CD4-positive, alpha-beta T cell (primary cell): ENCODE measurements around the gene TNK2. TPM values are rescaled to one million over a fixed set of nuclear protein-coding genes. Genes with fewer than 3 reads are reported as not detected.

Source experiments
- ATAC-seq: fragments of 200-7000 bp; cut with Tn5 transposase; one replicate; pipeline ENCODE4 v1.10.0; 2022; ENCODE audit warnings: mild to moderate bottlenecking; ENCODE audit not compliant: poor library complexity
- CTCF ChIA-PET: fragments of 350-600 bp; sonication (Branson Sonifier 250); formaldehyde crosslinking; loops from one replicate; lab custom pipeline; 2021; ENCODE audit warnings: antibody characterized with exemption, inconsistent platforms; lab: Charles Lee
- POLR2A ChIA-PET: fragments of 350-600 bp; sonication (Branson Sonifier 250); formaldehyde crosslinking; loops from one replicate; lab custom pipeline; 2021; ENCODE audit warnings: antibody characterized with exemption, inconsistent platforms; lab: Charles Lee
- DNase-seq, 14 experiments: peaks; one replicate each; pipeline ENCODE4 v3.0.0-alpha.2; 2013 to 2020; ENCODE audit warnings: mixed read lengths in 2 of 14
- H3K27ac ChIP-seq, 2 donors: one replicate each; pipeline versions ENCODE4 v1.5.1 to v1.7.0; 2013; ENCODE audit warnings: low read length in 2 of 2, low read depth in 1 of 2, mild to moderate bottlenecking in 1 of 2
- H3K27me3 ChIP-seq, 2 experiments: 1 replicate in 1 of 2; 2 replicates in 1 of 2; pipeline versions ENCODE4 v1.6.1 to v1.7.0; 2013; ENCODE audit warnings: low read length in 2 of 2, control low read depth in 1 of 2, mild to moderate bottlenecking in 1 of 2, moderate library complexity in 1 of 2; ENCODE audit not compliant: insufficient read depth in 2 of 2, control insufficient read depth in 1 of 2
- H3K36me3 ChIP-seq: one replicate; pipeline ENCODE4 v1.6.1; 2013; ENCODE audit warnings: low read length, control low read depth; ENCODE audit not compliant: insufficient read depth
- H3K4me1 ChIP-seq: one replicate; pipeline ENCODE4 v1.6.1; 2013; ENCODE audit warnings: low read length, control low read depth; ENCODE audit not compliant: insufficient read depth
- H3K4me3 ChIP-seq: one replicate; pipeline ENCODE4 v1.5.1; 2013; ENCODE audit warnings: mild to moderate bottlenecking, low read length, moderate library complexity
- H3K9me3 ChIP-seq, 2 experiments: 1 replicate in 1 of 2; 2 replicates in 1 of 2; pipeline versions ENCODE4 v1.6.1 to v1.7.0; 2013; ENCODE audit warnings: low read length in 2 of 2, mild to moderate bottlenecking in 2 of 2, control low read depth in 1 of 2, moderate library complexity in 1 of 2; ENCODE audit not compliant: control insufficient read depth in 1 of 2, insufficient read depth in 1 of 2
- H3K27ac Mint-ChIP-seq: one replicate; pipeline ENCODE4 v1.8.0; 2020; ENCODE audit warnings: mixed read lengths
- H3K27me3 Mint-ChIP-seq: one replicate; pipeline ENCODE4 v1.8.0; 2021; ENCODE audit warnings: mixed read lengths
- H3K36me3 Mint-ChIP-seq: one replicate; pipeline ENCODE4 v1.8.0; 2021; ENCODE audit warnings: low read depth, mixed read lengths
- H3K4me1 Mint-ChIP-seq: one replicate; pipeline ENCODE4 v1.8.0; 2021; ENCODE audit warnings: low read depth, mixed read lengths
- H3K4me3 Mint-ChIP-seq: one replicate; pipeline ENCODE4 v1.8.0; 2020; ENCODE audit warnings: mild to moderate bottlenecking, mixed read lengths
- H3K9me3 Mint-ChIP-seq: one replicate; pipeline ENCODE4 v1.8.0; 2020; ENCODE audit warnings: mixed read lengths
- intact Hi-C, 2 experiments: fragments of 100-400 bp; cut with DNase I in 1 of 2; cut with micrococcal nuclease in 1 of 2; formaldehyde crosslinking; loops; one replicate each; pipeline versions ENCODE4 v1.15.1 to v1.9.0; 2023 to 2025; cut with DNase I, micrococcal nuclease
- total RNA-seq, 174 experiments: library from RNA in 2 of 174; stranded (reverse) in 2 of 174; gene quantifications; one replicate each; pipeline ENCODE4 v1.2.3 and lab custom pipeline; 2021 to 2026
- TF ChIP-seq, protein P1 (sequence below): fragments of 200-600 bp; IDR thresholded peaks from one replicate; pipeline ENCODE4 v1.8.0; 2022; ENCODE audit warnings: antibody characterized with exemption, mild to moderate bottlenecking

The TNK2 gene
- total RNA-seq, 2 experiments from 2014 or later, result 161 to 171 TPM

DNA sequence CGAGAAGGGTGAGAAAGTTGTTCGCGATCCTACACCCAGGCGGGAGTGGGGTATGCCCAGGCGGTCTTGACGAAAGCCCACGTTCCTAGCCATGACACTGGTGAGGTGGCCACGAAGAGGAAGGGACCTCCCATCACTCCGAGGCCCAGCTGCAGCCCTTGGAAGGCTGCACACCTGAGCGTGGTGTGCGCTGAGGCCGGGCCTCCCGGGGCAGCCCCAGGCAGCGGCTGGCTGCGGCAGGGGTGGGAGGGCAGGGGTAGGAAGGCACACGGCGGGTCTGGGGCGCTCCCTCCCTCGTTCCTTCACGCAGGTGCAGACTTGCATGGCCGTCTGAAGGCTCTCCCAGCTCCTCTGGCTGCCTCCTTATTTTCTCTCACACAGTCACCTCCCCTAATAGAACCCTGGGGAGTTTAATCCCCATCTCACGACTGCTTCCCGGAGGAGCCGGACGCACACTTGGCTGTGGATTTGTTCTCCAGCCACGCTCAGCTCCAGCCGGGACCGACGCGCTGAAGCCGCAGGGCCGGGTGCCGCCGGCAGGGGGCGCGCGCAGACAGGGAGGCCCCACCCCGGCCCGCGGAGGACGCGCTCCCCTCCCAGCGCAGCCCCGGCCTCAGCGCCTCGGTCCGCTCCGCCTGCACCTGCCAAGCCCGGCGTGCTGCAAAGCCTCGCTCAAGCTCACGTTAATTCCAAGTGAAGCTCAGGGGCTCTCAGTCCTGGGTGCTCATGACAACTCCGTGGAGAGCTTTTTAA, 58.9 kb downstream of the TNK2 start:
- Mint-ChIP-seq H3K36me3 (no peaks in the 10 kb centered on the region), H3K27me3 (peaks cover 5% of the 10 kb centered on the region), H3K27ac (no peak overlapping the region), H3K9me3 (no peaks in the 10 kb centered on the region), H3K4me3 (no peak overlapping the region), H3K4me1 (peaks cover 6% of the 10 kb centered on the region)
- no peaks in the 10 kb centered on the region for H3K9me3 ChIP-seq
- no peaks in the 10 kb centered on the region for H3K27me3 ChIP-seq
- DNase-seq, result no peak
- CTCF ChIA-PET, result interaction anchor here (1.5 to 2.3 kb wide), 5 partner anchors 9 to 578 kb away, joined by 5 to 23 read pairs (median 10); partner anchors contain the start of genes TNK2 and XXYLT1
- peaks cover 5% of the 10 kb centered on the region for H3K4me1 ChIP-seq
- H3K27ac ChIP-seq, result no peak overlapping the region
- no peak overlapping the region for H3K4me3 ChIP-seq
- intact Hi-C loops, result loop anchor here (2.0 to 10.0 kb wide), 4 partner anchors 195 to 348 kb away; no protein-coding TSS in a partner anchor
- POLR2A ChIA-PET, result no interaction called here
- ATAC-seq, result no peak
- TF ChIP-seq, protein P1, sequence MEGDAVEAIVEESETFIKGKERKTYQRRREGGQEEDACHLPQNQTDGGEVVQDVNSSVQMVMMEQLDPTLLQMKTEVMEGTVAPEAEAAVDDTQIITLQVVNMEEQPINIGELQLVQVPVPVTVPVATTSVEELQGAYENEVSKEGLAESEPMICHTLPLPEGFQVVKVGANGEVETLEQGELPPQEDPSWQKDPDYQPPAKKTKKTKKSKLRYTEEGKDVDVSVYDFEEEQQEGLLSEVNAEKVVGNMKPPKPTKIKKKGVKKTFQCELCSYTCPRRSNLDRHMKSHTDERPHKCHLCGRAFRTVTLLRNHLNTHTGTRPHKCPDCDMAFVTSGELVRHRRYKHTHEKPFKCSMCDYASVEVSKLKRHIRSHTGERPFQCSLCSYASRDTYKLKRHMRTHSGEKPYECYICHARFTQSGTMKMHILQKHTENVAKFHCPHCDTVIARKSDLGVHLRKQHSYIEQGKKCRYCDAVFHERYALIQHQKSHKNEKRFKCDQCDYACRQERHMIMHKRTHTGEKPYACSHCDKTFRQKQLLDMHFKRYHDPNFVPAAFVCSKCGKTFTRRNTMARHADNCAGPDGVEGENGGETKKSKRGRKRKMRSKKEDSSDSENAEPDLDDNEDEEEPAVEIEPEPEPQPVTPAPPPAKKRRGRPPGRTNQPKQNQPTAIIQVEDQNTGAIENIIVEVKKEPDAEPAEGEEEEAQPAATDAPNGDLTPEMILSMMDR, result no peak
- no peaks in the 10 kb centered on the region for H3K36me3 ChIP-seq

DNA sequence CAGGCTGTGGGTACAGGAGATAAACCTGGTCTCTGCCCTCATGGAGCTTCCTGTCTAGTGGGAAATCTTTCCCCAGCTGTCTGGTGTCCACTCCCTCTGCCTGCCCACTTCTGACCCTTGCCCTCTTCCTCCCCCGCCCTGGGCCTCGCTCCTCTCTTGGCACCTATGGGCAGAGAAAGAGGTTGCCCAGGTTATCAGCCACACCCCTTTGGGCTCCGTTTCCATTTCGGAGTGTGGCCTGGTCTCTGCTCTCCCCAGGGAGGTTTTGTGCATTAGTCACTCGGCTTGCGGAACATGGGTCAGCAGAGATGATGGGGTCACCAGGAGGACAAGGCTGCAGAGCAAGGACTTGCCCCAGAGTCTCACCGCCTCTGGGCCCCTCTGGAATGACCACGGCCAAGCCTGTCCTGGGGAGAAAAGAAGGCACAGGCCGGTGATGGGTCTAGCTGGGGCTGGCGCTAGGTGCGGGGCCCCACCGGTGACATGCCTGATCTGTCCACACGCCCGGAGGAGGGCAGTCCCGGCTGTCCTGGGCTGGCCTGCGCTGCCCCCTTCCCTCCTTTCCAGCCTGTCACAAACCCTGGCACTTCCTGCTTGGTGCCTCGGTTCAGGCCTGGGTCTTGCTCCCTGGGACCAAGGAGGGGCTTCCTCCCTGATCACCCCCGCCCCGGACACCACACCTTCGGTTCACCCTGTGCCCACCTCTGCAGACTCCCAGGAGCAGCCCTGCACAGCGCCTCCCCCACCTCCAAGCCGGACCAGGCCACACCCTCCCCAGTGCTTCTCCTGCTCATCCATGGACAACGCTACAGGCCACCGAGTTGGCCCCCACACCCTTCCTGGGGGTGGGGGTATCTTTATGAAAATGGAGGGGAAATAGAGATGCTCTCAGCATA, 61.0 kb downstream of the TNK2 start:
- H3K4me3 ChIP-seq, result no peak overlapping the region
- CTCF ChIA-PET, result no interaction called here
- H3K4me1 Mint-ChIP-seq, result peaks cover 6% of the 10 kb centered on the region
- TF ChIP-seq, protein P1, result no peak
- peaks cover 5% of the 10 kb centered on the region for H3K27me3 Mint-ChIP-seq
- no peak overlapping the region for H3K4me3 Mint-ChIP-seq
- H3K9me3 ChIP-seq, result no peaks in the 10 kb centered on the region
- no peak overlapping the region for H3K27ac ChIP-seq
- H3K27me3 ChIP-seq, result no peaks in the 10 kb centered on the region
- no peaks in the 10 kb centered on the region for H3K36me3 ChIP-seq
- ATAC-seq, result no peak
- no peaks in the 10 kb centered on the region for H3K36me3 Mint-ChIP-seq
- intact Hi-C loops, result no loop called here
- H3K27ac Mint-ChIP-seq, result no peak overlapping the region
- H3K4me1 ChIP-seq, result peaks cover 5% of the 10 kb centered on the region
- no peak for DNase-seq
- POLR2A ChIA-PET, result no interaction called here
- no peaks in the 10 kb centered on the region for H3K9me3 Mint-ChIP-seq

DNA sequence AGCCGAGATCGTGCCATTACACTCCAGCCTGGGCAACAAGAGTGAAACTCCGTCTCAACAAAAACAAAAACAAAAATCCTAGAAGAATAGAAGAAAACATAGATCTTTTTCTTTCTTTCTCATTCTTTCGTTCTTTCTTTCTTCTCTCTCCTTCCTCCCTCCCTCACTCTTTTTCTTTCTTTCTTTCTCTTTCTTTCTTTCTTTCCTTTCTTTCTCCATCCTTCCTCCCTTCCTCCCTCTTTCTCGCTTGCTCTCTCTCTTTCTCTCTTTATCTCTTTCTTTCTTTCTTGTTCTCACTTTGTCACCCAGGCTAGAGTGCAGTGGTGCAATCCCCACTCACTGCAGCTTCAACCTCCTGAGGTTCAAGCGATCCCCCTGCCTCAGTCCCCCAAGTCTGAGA, 62.9 kb downstream of the TNK2 start:
- Histone ChIP-seq H3K27me3 (no peaks in the 10 kb centered on the region), H3K27ac (no peak overlapping the region), H3K4me1 (no peaks in the 10 kb centered on the region), H3K4me3 (no peak overlapping the region), H3K9me3 (no peaks in the 10 kb centered on the region), H3K36me3 (no peaks in the 10 kb centered on the region)
- TF ChIP-seq, protein P1, result no peak
- no peak for ATAC-seq
- H3K4me1 Mint-ChIP-seq, result no peaks in the 10 kb centered on the region
- H3K27me3 Mint-ChIP-seq, result no peaks in the 10 kb centered on the region
- H3K27ac Mint-ChIP-seq, result no peak overlapping the region
- no peaks in the 10 kb centered on the region for H3K9me3 Mint-ChIP-seq
- no peak for DNase-seq
- ChIA-PET CTCF (no interaction called here), POLR2A (no interaction called here)
- no peak overlapping the region for H3K4me3 Mint-ChIP-seq
- no peaks in the 10 kb centered on the region for H3K36me3 Mint-ChIP-seq
- intact Hi-C loops, result no loop called here
